HG03558 (cell line): ENCODE results near the gene IL11RA.

Source experiments
- ATAC-seq: cut with Tn5 transposase; IDR thresholded peaks from one replicate; pipeline ENCODE4 v1.9.1; 2021; ENCODE audit warnings: moderate number of reproducible peaks; ENCODE audit not compliant: unreplicated experiment; ENCODE audit errors: extremely low read depth

The IL11RA gene

GRCh38 chr9:34710023-34710422, 58.0 kb downstream of the IL11RA start, which contains the start of gene CCL21:
Gene CCL21 (minus strand): TSS chr9:34710136. CDS start chr9:34710066, 70 bp downstream.
- no peak for ATAC-seq
